ENCODE results near the gene IFTAP. TPM values are rescaled to one million over a fixed set of nuclear protein-coding genes. Genes with fewer than 3 reads are reported as not detected.

Gene IFTAP
- 18.1 and 27.7 TPM in 2 replicates for total RNA-seq

GRCh38 chr11:36594316-36594989 lies at the start of gene IFTAP:
Gene IFTAP, plus strand, starts transcription at chr11:36594502. Its CDS starts 15,602 bp downstream, at chr11:36610104.

GRCh38 chr11:36567694-36568093 lies 26.6 kb upstream of the IFTAP start, which contains the start of gene RAG1:
Gene RAG1, plus strand, starts transcription at chr11:36568007. Its CDS starts 5,298 bp downstream, at chr11:36573305.

GRCh38 chr11:36598051-36598450 lies 3.7 kb downstream of the IFTAP start, which contains the start of gene RAG2:
Gene RAG2, minus strand, starts transcription at chr11:36598236. Its CDS starts 4,068 bp downstream, at chr11:36594168.

Other genes starting within 250 kb of the IFTAP start
- gene TRAF6, start 84.2 kb upstream of the IFTAP start, total RNA-seq = 8.5 and 9.6 TPM in 2 replicates
- gene RAG1, start 26.5 kb upstream of the IFTAP start, total RNA-seq = 0.47 and 0.84 TPM in 2 replicates
- gene RAG2, start 3.7 kb downstream of the IFTAP start, total RNA-seq = not detected in 2 replicates

All from mammary microvascular endothelial cell (primary cell).